ENCODE measurements around the gene GPC5.
"Not testable (repeated sequence)": the region's sequence is repeated elsewhere in the genome, so short reads cannot be mapped to it uniquely, and the experiment has no call there.

The GPC5 gene

DNA sequence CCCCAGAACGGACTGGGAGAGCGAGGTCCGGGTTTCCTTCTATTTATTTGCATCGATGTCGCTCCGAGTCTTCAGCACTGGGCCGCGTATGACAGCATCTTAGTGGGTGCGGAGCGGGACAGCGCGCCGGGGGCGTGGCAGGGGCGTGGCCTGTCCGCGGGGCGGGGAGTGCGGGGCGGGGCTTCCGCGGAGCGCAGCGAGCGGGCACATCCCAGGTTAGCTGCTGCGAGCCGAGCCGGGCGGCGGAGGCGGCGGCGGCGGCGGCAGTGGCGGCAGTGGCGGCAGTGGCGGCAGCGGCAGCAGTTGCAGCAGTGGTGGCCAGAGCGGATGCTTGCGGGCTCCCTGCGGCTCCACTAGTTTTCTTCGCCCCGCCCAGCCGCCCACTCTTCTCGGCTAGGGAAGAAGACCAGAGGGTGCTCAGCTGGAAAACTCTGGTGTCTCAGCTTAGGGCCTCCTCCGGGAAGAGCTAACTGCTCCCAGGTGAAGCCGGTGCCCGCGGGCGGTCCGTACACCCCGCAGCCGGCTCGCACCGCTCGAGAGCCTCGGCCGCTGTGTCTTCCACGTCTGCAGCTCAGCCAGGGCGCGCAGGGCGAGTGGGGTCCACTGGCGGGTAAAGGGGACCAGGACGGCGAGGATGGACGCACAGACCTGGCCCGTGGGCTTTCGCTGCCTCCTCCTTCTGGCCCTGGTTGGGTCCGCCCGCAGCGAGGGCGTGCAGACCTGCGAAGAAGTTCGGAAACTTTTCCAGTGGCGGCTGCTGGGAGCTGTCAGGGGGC is at the start of gene GPC5:
Gene GPC5 (plus strand): TSS at position 209 of the 776 bp plus-strand sequence.
- peak within 1 kb of the TSS; percentile 20 to 46 (median 29) for H3K4me3 ChIP-seq
- no peak within 1 kb of the TSS for H3K27ac ChIP-seq

DNA sequence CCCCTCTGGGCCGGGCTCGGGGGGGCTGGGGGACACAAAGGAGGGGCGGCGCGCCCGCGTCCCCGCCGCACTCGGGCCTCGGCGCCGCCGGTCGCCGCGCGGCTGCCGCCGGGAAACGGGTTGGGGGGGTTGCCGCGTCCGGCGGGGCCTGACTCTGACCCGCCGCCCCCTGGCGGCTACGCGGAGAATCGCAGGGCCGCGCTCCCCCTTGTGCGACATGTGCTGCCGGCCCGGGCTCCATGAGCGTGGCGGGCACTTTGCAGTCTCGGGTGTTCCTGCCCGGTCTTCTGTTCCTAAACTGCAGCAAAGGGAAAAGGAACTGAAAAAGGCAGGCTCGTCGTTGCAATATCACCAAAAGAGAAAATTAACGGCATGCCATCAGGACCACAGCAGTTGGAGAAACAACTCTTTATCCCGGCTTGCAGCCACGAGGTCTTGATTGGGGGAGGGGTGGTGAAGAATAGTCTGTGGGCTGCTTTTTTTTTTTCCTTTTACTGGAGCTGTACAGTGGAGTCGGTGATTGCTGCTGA is 49.5 kb upstream of the GPC5 start:
- Histone ChIP-seq H3K27ac (peak overlapping the region; percentile 79 to 99 (median 97)), H3K4me3 (peak overlapping the region; percentile 55 to 98 (median 83))

DNA sequence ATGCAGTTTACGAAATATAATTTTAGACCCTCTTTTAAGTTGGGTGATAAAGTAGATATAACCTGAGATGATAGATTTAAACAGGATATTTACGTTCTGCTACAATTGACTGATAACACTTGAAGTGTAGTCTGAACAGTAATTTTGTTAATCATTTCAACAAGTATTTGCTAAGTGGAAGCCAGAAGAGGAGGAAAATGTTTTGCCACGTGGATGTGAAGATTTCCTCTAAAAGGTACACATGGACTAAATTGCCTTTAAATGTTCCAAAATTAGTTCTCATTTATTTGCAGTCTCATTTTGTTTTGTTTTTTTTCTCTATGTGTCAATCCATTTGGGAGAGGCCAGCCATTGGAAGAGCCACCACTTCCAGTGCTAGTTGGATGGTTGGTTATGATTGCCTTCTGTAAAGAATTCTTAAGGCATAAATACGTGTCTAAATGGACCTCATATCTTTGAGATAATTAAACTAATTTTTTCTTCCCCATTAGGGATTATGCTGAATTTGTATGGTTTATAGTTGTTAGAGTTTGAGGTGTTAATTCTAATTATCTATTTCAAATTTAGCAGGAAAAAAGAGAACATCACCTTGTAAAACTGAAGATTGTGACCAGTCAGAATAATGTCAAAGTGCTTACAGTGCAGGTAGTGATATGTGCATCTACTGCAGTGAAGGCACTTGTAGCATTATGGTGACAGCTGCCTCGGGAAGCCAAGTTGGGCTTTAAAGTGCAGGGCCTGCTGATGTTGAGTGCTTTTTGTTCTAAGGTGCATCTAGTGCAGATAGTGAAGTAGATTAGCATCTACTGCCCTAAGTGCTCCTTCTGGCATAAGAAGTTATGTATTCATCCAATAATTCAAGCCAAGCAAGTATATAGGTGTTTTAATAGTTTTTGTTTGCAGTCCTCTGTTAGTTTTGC is 48.2 kb upstream of the GPC5 start:
- Histone ChIP-seq H3K27ac (peak overlapping the region in 1 of 21 experiments; percentile 98), H3K4me3 (peak overlapping the region in 5 of 7 experiments; percentile 55 to 89 (median 75))

DNA sequence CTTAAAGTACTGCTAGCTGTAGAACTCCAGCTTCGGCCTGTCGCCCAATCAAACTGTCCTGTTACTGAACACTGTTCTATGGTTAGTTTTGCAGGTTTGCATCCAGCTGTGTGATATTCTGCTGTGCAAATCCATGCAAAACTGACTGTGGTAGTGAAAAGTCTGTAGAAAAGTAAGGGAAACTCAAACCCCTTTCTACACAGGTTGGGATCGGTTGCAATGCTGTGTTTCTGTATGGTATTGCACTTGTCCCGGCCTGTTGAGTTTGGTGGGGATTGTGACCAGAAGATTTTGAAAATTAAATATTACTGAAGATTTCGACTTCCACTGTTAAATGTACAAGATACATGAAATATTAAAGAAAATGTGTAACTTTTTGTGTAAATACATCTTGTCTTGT is 47.3 kb upstream of the GPC5 start:
- Histone ChIP-seq H3K4me3 (no peak overlapping the region), H3K27ac (no peak overlapping the region)

DNA sequence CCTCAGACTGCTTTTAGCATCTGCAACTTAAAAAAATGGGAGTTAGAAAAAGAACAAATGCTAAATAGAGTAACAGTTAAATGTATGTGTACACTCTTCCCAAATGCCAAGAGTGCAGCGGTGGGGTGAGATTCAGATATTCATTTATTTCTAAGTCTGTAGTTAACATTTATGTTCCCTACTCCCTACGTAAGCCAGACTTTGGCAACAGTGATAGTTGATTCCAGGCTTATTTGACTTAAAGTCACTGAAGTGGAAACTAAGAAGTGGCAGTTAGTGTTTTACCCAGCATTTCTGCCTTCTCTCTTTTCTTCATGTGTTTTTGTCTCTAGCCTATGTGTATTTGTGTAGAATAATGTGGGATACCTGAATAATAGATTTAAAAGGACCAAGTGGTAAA is 46.4 kb upstream of the GPC5 start:
- Histone ChIP-seq H3K4me3 (no peak overlapping the region), H3K27ac (no peak overlapping the region)

DNA sequence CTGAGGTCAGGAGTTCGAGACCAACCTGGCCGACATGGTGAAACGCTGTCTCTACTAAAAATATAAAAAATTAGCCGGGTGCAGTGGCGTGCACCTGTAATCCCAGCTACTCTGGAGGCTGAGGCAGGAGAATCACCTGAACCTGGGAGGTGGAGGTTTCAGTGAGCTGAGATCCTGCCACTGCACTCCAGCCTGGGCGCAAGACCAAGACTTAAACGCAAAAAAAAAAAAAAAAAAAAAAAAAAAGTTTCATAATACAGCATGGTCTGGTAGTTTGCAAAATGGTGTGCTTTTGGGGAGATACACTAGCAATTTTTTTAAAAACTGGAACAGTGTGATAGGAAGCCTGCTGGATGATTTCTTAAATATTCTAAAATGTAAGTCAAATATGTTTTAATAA is 45.5 kb upstream of the GPC5 start:
- not testable (repeated sequence) for H3K4me3 ChIP-seq, H3K27ac ChIP-seq

DNA sequence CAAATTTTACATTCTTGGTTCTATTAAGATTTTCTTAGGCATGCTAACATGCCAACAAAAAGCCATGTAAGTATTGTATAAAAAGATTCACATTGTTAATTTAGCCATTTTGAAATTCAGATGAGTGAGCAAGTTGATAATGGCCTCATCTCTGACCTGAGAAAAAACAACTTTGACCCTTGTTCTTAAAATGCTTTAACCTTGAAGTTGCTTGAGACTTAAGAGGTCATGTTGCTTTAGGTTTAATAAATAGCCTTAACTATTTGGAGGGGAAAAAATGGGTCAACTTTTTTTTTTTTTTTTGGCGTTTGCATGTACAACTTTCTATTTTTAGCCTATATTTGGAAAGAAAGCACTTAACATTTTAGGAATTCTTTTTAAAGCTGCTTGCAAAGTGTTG is 44.9 kb upstream of the GPC5 start:
- H3K27ac ChIP-seq: no peak overlapping the region
- H3K4me3 ChIP-seq: no peak overlapping the region

DNA sequence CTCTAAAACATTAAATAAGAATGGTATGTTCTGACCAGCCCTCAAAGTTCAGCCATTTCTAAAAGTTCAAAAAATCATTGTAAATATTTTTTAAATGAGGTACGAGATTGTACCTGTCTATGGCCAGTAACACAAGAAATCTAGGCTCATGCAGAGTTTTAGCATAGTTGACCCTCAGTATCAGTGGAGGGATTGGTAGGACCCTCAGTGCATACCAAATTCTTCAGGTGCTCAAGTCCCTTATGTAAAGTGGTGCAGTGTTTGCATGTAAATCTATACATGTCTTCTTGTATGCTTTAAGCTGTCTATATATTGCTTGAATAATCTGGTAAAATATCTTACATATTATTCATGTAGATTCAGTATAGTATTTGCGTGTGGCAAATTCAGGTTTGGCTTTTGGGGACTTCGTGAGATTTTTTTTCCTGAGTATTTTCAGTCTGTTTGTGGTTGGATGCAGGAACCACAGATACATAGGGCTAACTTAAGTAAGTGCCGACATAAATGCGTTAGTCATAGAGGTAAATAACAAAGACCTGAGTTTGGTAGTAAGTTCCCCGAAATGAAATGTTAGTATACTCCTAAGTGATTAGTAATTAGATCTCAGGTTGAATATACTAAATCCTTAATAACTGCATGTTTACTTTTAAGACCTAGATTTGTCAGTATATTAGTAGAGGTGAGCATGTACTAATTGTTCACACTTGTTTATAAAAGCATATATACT is 43.2 kb upstream of the GPC5 start:
- H3K27ac ChIP-seq: no peak overlapping the region
- H3K4me3 ChIP-seq: no peak overlapping the region

DNA sequence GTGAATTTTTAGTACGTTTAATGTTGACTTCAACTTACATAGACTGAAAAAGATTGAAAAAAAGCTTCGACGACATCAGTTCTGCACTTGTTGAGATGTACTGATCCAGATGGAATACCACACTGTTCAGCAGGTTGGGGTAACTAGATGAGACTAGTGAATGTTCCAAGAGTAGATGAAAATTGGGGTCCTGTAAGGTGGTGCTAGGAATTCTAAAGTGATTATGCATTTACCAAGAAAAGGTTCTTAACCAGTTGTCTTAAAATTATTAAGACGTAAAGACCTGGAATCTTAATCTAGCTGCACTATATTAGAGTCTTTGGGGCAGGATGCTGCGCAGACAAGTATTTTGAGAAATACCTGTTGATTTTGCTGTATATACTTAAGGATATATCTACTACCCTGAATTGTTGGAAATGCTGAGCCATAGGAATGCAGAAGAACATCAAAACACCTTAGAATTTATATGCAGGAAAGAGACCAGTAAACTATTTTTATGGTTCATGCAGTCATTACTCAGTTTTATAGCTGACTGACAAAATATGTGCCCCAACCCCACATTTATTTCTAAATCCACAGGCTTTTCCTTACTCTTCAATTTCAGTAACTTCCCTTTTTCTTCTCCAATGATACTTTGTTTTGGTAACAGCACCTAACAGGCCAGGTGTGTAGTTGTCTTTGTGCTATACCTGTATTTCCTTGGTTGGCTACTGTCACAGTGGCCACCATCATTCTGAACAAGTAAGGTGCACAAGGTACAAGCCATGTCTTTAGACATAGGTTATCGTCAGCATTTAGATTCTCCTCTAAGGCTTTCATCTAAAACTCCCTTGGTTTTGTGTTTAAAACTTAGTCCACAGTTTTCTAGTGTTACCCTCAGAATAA is 42.4 kb upstream of the GPC5 start:
- no peak overlapping the region for H3K27ac ChIP-seq

DNA sequence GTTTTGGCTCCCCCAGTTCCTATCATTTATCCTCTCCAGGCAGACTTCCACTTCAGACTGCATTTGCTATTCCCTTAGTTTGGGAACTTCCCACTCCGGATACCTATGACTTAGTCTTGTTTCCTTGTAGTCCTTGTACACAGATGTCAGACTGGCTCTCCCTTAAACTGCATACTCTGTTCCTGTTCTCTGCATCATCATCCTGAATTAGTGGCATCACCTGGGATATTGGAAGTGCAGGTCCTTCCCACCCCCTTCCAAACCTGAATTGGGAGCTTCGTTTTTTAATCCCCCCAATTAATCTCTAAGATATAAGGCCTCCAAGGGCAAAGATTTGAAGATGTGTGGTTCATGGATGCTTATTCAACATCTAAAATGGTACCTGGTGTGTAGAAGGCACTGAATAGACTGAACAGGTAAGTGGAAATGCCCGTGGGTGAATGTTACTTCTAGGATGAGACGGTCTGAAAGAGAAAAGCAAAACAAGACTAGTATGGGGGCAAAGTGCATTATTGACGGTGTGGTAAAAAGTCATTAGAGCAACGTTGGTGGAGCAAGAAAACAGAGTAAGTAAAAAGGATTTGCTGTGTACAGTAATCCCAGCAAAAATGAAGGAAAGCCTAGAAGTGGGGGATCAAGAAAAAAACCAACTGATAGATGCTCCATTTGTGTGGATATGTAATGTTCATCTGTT is 41.4 kb upstream of the GPC5 start:
- no peak overlapping the region for H3K27ac ChIP-seq
- H3K4me3 ChIP-seq: no peak overlapping the region

More for the DNA sequence above, 42.4 kb upstream of the GPC5 start:
- no peak overlapping the region for H3K4me3 ChIP-seq

DNA sequence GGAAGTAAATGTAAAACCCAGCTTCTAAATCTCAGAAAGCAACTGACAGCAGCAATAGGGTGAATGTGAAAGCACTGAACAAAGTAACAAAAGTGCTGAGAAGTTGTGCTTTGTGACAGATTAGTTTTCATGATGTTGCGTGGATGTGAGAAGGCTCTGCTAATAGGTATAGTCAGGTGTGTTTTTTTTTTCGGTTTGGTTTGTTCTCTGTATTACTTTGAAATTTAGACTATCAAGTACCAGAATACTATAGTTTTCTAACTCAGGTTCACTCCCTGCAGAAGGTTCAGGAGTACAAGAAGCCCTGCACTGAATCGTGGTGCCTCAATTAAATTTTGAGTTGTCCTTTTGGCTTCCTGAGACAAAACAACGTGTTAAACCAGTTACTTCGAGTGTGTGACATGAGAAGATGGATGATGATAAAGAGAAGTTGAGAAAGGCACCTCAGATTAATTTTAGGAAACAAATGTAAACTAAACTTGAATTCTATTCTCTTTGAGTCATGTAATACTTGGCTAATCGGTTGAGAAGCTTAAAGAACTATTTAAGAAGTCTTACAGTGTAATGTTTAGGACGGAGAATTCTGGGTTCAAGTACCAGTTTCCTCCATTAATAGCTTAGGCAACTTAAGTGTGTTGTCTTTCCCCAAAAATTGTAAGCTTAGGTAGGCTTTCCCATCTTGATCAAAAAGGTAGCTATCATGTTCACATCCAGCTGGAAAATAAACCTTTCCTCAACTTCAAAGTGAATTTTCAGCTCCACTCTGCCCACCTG is 40.6 kb upstream of the GPC5 start:
- Histone ChIP-seq H3K27ac (no peak overlapping the region), H3K4me3 (no peak overlapping the region)

DNA sequence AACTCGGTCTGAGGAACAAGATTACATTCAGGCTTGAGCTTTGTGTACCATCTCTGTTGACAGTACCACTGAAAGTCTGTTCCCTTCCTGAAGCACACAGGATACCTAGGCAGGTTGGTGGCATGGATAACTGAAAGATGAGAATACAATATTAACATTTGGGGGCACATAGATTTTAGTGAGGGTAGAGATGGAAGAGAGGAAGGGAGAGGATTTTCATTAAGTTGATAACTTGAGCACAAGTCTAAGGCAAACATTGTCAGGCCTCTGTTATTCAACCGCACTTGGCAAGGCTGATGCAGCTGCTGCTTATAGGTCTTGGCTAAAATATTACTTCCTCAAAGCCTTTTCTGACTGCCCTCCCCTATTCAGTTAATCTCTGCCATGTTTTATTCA is 40.0 kb upstream of the GPC5 start:
- no peak overlapping the region for H3K4me3 ChIP-seq

DNA sequence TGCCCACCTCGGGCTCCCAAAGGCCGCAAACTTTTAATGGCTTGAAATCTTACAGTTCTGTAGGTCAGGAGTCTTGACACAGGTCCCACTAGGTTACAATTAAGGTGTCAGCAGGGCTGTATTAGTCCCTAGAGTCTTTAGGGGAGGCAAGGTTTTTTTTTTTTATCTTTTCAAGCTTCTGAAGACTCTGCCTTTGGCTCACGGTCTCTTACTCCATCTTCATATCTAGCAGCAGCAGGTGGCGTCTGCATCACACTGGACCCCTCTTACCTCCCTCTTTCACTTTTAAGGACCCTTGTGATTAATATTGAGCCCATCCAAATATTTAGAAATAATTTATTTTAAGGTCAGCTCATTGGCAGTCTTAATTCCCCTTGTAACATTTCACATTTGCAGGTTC is 39.3 kb upstream of the GPC5 start:
- H3K4me3 ChIP-seq: no peak overlapping the region
- H3K27ac ChIP-seq: no peak overlapping the region

More for the DNA sequence above, 40.0 kb upstream of the GPC5 start:
- H3K27ac ChIP-seq: no peak overlapping the region

DNA sequence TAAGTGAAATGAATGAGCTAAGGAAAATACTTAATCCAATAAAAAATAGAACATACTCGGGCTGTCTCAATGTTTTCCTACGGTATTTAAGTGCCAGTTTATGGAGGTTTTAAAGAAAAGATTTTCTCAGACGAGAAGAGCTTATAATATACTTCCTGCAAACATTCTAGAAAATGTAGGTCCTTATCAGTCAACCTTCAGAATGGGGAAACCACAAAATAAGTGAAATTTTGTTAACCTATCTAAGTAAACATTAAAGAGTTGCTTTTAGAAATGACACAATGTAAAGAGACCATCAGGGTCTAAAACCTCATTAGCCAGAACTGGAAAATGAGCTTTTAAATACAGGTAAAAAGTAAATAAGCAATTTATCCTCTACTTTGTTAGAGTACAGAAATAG is 38.8 kb upstream of the GPC5 start:
- Histone ChIP-seq H3K4me3 (no peak overlapping the region), H3K27ac (no peak overlapping the region)

DNA sequence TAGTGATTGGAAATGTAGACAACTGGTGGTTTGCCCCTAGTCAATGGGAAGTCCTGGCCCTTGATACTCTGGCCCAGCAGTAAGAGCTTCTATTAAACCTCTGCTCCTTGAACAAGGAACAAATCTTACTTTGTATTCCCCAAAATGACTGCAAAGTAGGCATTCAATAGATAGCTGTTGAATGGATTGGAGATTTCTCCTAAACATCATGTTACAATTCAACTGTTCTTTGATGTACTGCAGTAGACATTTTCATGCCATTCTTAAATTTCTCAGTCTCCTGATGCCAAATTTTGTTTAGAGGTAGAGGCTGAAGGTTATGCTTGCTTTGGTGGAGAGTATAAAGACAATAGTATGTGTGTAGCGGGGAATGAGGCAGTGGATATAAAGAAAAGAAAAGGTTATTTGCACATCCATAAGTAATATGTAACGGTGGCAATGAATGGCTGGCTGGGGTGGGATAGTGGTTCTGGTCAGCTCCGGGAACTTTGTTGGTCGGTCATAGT is 38.1 kb upstream of the GPC5 start:
- no peak overlapping the region for H3K27ac ChIP-seq
- no peak overlapping the region for H3K4me3 ChIP-seq

DNA sequence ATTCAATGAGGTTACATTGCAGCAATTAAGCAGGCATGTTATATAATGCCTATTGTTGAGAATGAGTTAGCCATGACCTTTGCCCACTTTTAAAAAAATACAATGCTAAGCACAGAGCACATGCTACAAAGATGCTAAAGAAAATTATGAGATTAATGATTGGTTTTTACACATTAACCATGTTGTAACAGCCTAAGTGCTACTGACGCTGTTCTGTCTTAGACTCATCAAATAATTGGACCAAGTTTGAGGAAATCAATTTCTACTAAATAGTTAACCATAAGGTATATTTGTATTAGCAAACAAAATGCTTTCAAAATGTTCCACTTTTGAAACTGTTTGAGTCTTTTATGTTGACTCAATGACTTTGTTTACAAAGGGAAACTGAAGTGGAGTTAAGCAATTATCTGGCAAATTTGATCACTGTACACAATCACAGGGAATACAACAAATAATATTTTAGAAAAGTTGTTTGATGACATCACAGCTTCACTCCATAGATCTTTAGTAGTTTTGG is 36.6 kb upstream of the GPC5 start:
- no peak overlapping the region for H3K4me3 ChIP-seq
- no peak overlapping the region for H3K27ac ChIP-seq

DNA sequence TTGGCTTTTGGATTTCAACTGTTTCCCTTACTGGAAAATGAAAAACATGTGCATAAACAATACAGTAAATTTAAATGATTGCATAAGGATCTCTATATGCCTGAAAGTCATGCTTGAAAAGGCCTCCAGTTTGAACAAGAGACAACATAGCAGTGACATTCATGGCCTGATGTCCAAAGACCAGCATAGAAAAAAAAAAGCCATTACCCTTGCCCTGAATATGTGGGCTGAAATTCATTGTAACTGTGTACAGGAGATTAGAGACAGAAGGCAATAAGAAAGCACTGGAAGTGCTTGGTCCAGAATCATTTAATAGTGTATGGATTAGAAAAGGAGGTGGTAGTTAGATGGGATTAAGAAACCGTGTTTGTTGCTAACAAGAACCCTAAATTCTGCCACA is 35.5 kb upstream of the GPC5 start:
- no peak overlapping the region for H3K4me3 ChIP-seq
- no peak overlapping the region for H3K27ac ChIP-seq
